ENCODE data around the gene SPATA18.
A peak's percentile ranks its signal among the peaks of the same experiment; 100 is the strongest.

The SPATA18 gene

GRCh38 chr4:52036886-52037530 is 14.1 kb upstream of the SPATA18 start:
- Histone ChIP-seq H3K4me3 (ENCODE audit: severe bottlenecking) (peak overlapping the region; percentile 56), H3K36me3 (ENCODE audit: low read depth) (peaks cover 24% of the 10 kb centered on the region), H3K4me1 (ENCODE audit: insufficient read depth, poor library complexity, severe bottlenecking) (peaks cover 6% of the 10 kb centered on the region), H3K27ac (ENCODE audit: poor library complexity, severe bottlenecking) (no peak overlapping the region), H3K9me3 (ENCODE audit: severe bottlenecking) (no peaks in the 10 kb centered on the region), H3K27me3 (ENCODE audit: insufficient read depth, poor library complexity, severe bottlenecking) (no peaks in the 10 kb centered on the region)
- DNase-seq (ENCODE audit: low spot score), result no peak
- no peak for ATAC-seq (ENCODE audit: low read depth)
- TF ChIP-seq CTCF (IDR thresholded peaks at IDR 0.05; ENCODE audit: poor library complexity, severe bottlenecking), result no peak

GRCh38 chr4:52037689-52038102 is 13.4 kb upstream of the SPATA18 start:
- no peak for DNase-seq (ENCODE audit: low spot score)
- Histone ChIP-seq H3K9me3 (ENCODE audit: severe bottlenecking) (no peaks in the 10 kb centered on the region), H3K27me3 (ENCODE audit: insufficient read depth, poor library complexity, severe bottlenecking) (no peaks in the 10 kb centered on the region), H3K4me1 (ENCODE audit: insufficient read depth, poor library complexity, severe bottlenecking) (peaks cover 6% of the 10 kb centered on the region), H3K4me3 (ENCODE audit: severe bottlenecking) (peak overlapping the region; percentile 56), H3K36me3 (ENCODE audit: low read depth) (peaks cover 19% of the 10 kb centered on the region), H3K27ac (ENCODE audit: poor library complexity, severe bottlenecking) (no peak overlapping the region)
- no peak for TF ChIP-seq CTCF (IDR thresholded peaks at IDR 0.05; ENCODE audit: poor library complexity, severe bottlenecking)
- peak; percentile 48 for ATAC-seq (ENCODE audit: low read depth)

- Histone ChIP-seq H3K27me3 (ENCODE audit: insufficient read depth, poor library complexity, severe bottlenecking) (no peaks in the 10 kb centered on the region), H3K9me3 (ENCODE audit: severe bottlenecking) (no peaks in the 10 kb centered on the region), H3K27ac (ENCODE audit: poor library complexity, severe bottlenecking) (no peak within 1 kb of the TSS), H3K36me3 (ENCODE audit: low read depth) (peaks cover 13% of the 10 kb centered on the region; the same call in 1 of the 2 replicates), H3K4me1 (ENCODE audit: insufficient read depth, poor library complexity, severe bottlenecking) (peaks cover 6% of the 10 kb centered on the region), H3K4me3 (ENCODE audit: severe bottlenecking) (peak within 1 kb of the TSS; percentile 56)
- peak; percentile 55 for DNase-seq (ENCODE audit: low spot score)
- no peak for TF ChIP-seq CTCF (IDR thresholded peaks at IDR 0.05; ENCODE audit: poor library complexity, severe bottlenecking)
- ATAC-seq (ENCODE audit: low read depth), result peak; percentile 94
Observed at GRCh38 chr4:52038103-52038912, 12.8 kb upstream of the SPATA18 start, which contains the start of gene SGCB. Gene SGCB, minus strand, starts transcription at chr4:52038299. Its CDS starts 40 bp downstream, at chr4:52038259.

- DNase-seq (ENCODE audit: low spot score) (no peak), ATAC-seq (ENCODE audit: low read depth) (no peak)
- H3K36me3 ChIP-seq (ENCODE audit: low read depth), result no peaks in the 10 kb centered on the region
- H3K9me3 ChIP-seq (ENCODE audit: severe bottlenecking), result no peaks in the 10 kb centered on the region
- no peaks in the 10 kb centered on the region for H3K4me1 ChIP-seq (ENCODE audit: insufficient read depth, poor library complexity, severe bottlenecking)
- no peak overlapping the region for H3K27ac ChIP-seq (ENCODE audit: poor library complexity, severe bottlenecking)
- no peak overlapping the region for H3K4me3 ChIP-seq (ENCODE audit: severe bottlenecking)
- no peaks in the 10 kb centered on the region for H3K27me3 ChIP-seq (ENCODE audit: insufficient read depth, poor library complexity, severe bottlenecking)
- TF ChIP-seq CTCF (IDR thresholded peaks at IDR 0.05; ENCODE audit: poor library complexity, severe bottlenecking), result no peak
Observed at GRCh38 chr4:52045028-52045427, 6.1 kb upstream of the SPATA18 start.

Data from RWPE2 (cell line).